SU-DHL-6 (cell line): ENCODE data around the gene ITPRIP.

ENCODE experiments used
- EZH2phosphoT487 ChIP-seq: fragments of 200-600 bp; sonication (generic), shearing (Covaris generic); conservative IDR thresholded peaks from 2 replicates; pipeline ENCODE4 v1.6.1; 2018; ENCODE audit warnings: mild to moderate bottlenecking, antibody characterized with exemption, low read length, moderate library complexity, mixed read lengths
- TF ChIP-seq, protein P1 (sequence below): fragments of 200-600 bp; sonication (generic); IDR thresholded peaks from one replicate; pipeline ENCODE4 v1.5.1; 2017; ENCODE audit warnings: antibody characterized with exemption, mild to moderate bottlenecking, low read length, moderate library complexity; ENCODE audit not compliant: insufficient read depth, poor library complexity, severe bottlenecking

DNA sequence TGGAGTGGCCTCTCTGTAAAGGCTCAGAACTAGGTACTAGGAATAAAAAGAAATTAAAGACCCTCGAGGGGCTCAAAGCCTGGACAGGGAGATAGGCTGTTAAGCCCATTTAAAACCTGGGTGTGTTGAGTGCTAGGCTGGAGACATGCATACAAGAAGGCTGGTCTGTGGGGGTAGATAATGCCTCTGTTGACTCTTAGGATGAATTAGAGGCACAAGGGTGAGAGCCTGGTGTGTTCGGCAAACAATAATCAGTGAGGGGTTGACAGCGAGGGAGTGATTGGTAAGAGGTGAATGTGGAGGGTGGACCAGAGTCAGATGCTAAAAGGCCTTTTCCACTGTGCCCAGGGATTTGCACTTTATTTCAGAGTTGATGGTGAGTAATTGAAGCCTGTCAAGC, 56.6 kb downstream of the ITPRIP start:
- TF ChIP-seq, protein P1, sequence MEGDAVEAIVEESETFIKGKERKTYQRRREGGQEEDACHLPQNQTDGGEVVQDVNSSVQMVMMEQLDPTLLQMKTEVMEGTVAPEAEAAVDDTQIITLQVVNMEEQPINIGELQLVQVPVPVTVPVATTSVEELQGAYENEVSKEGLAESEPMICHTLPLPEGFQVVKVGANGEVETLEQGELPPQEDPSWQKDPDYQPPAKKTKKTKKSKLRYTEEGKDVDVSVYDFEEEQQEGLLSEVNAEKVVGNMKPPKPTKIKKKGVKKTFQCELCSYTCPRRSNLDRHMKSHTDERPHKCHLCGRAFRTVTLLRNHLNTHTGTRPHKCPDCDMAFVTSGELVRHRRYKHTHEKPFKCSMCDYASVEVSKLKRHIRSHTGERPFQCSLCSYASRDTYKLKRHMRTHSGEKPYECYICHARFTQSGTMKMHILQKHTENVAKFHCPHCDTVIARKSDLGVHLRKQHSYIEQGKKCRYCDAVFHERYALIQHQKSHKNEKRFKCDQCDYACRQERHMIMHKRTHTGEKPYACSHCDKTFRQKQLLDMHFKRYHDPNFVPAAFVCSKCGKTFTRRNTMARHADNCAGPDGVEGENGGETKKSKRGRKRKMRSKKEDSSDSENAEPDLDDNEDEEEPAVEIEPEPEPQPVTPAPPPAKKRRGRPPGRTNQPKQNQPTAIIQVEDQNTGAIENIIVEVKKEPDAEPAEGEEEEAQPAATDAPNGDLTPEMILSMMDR, result no peak
- TF ChIP-seq EZH2phosphoT487, result no peak
